NCI-H2081 treated with DMSO at 0.1 percent for 48 hours (cell line): ENCODE data around the gene RAD23A.

ENCODE experiments used
- DNase-seq: peaks from one replicate; lab custom pipeline; 2025; lab: John Stamatoyannopoulos, UW

RAD23A gene

DNA sequence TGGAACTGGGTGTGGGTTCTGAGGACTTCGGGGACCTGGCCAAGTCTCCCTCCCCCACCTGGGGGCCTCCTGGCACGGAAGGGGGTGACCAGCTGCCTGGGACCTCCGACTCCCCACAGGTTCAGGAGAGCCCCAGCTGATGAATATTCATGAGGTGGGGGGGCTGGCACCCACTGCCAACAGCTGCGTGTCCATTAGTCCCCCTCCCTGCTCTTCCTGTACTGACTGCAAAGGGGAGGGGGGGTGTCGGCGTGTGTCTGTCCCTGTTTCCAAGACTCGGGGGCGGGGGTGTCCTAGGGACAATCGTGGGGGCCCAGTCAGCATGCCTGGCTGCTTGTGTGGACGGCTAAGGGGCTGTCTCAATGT lies 39.0 kb downstream of the RAD23A start:
- DNase-seq, result no peak

GRCh38 chr19:12985049-12985776 lies 39.6 kb downstream of the RAD23A start:
- no peak for DNase-seq

DNA sequence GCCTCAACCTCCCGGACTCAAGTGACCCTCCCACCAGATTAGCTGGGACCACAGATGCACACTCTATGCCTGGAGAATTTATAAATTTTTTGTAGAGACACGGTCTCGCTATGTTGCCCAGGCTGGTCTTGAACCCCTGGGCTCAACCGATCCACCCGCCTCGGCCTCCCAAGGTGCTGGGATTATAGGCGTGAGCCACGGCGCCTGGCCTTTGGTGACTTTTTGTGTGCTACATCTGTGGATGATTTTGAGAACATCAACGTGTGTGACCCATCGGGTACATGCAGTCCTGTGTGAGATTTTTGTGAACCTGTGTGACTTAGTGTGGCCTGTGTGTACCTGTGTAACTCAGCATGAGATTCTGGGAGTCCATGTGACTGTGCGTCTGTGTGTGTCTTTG lies 41.1 kb downstream of the RAD23A start:
- no peak for DNase-seq

DNA sequence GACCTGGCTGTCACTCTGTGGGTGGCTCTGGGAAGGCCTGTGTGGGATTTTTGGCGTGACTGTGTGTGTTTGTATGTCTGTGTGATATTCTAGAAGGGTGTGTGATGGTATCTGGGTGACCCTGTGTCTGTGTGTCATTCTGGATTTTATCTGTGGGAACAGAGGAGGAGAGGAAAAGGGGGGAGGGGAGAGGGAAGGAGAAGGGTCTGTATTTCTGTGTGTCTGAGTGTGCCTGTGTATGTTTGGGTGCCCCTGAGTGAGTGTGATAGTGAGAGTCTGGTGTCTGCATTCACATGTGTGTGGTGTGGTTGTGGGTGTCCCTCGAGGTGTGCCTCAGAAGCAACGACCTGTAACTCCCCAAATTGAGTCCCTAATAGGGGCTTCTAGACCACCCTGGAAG lies 41.5 kb downstream of the RAD23A start:
- DNase-seq, result no peak

DNA sequence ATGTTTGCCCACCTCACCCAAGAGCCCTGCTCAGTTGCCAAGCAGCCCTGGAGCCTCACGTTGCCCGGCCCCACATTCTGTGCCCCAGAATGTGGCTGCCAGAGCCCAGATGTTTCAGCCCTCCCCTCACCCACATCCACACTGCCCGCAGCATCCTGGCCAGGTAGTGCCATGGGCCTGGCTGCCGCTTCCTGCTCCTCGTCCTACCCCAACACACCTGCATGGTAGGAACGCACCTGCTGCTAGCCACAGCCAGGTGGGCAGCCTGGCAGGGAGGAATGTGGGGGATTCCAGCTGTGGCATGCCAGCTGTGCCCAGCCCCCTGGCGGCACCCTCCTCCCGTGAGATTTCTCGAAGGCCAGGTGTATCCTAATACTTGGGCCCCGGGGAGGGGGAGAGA lies 42.1 kb downstream of the RAD23A start:
- no peak for DNase-seq

GRCh38 chr19:12990431-12990830 lies 44.8 kb downstream of the RAD23A start:
- no peak for DNase-seq

- DNase-seq, result no peak
Observed at GRCh38 chr19:12990853-12991252, 45.2 kb downstream of the RAD23A start.

GRCh38 chr19:12991296-12991695 lies 45.6 kb downstream of the RAD23A start:
- no peak for DNase-seq

- no peak for DNase-seq
Observed at GRCh38 chr19:12992729-12993128, 47.1 kb downstream of the RAD23A start.

GRCh38 chr19:12993562-12993961 lies 47.9 kb downstream of the RAD23A start:
- DNase-seq, result no peak

DNA sequence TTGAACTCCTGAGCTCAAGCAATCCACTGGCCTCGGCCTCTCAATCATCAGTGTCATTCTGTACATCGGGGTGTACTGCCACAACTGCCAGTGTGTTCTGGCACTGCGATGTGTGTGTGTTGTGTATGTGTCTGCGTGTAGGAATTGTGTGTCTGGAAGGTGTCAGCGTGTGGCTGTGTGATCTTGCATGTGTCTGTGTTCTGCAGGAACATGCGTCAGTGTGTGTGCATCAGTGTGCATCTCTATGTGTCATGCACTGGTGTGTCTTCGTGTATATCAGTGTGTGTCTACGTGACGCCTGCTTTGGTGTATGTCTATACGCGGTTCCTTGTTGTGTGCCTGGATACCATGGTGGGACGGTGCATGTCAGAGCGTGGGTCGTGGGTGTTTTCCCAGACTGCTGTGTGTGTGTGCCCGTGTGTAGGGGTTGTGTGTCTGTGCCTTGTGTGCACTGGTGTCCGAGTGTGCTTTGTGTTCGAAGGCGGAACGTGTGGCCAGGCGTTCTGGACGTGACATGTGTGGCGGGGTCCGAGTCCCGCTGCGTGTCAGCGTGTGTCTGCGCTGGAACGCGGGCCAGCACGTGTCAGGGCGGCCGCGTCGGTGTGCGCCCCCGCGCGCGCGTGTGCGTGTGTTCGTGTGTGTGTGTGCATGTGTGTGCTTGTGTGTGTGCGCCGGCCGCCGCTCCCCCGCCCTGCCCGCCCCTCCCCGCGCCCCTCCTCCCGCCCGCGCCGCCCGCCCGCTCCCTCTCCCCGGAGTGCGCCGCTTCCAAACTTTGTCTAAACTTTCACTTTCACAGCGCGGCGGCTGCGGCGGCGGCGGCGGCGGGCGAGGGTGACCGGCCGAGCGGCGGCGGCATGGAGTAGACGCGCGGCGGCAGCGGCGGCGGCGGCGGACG lies 49.3 kb downstream of the RAD23A start, which contains the start of gene NFIX:
TSS of gene NFIX (plus strand) at position 775 of the 895 bp plus-strand sequence. CDS start 363 bp downstream, outside the sequence.
- no peak for DNase-seq

DNA sequence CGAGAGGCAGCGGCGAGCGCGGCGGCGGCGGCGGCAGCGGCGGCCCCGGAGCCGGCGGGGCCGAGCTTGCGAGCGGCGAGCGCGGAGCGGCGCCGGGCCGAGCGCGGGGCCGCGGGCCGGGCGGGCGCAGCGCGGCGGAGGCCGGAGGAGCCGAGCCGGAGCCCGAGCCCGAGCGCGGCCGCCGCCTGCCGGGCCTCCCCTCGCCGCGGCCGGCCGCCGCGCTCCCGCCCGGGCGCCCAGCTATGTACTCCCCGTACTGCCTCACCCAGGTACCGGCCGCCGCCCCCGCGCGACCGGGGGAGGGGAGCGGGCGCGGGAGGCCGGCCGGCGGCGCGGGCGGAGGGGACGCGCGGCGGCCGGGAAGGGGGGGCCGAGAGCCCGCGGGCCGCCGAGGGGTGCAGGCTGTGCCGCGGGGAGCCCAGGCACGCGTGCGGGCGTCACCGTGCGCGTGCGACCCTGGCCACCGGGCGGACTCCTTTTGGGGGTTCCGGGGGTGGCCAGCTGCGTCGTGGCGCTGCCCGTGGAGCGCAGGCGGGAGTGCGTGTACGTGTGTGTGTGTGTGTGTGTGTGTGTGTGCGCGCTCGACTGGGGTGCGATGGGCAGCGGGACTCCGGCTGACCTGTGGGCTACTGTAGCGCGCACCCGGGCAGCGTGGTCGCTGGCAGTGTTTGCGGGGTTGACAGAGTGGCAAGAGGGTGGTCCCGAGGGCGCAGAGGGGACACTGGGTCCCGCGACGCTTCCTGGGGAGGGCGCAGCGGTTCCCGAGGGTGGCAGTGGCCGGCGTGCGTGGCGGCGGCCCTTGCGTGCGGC lies 50.1 kb downstream of the RAD23A start:
- DNase-seq, result no peak

GRCh38 chr19:12996406-12997094 lies 50.9 kb downstream of the RAD23A start:
- no peak for DNase-seq

GRCh38 chr19:12997179-12997966 lies 51.7 kb downstream of the RAD23A start:
- no peak for DNase-seq

- DNase-seq, result no peak
Observed at GRCh38 chr19:12997967-12998940, 52.6 kb downstream of the RAD23A start.

- DNase-seq, result no peak
Observed at GRCh38 chr19:13001166-13001501, 55.5 kb downstream of the RAD23A start.

DNA sequence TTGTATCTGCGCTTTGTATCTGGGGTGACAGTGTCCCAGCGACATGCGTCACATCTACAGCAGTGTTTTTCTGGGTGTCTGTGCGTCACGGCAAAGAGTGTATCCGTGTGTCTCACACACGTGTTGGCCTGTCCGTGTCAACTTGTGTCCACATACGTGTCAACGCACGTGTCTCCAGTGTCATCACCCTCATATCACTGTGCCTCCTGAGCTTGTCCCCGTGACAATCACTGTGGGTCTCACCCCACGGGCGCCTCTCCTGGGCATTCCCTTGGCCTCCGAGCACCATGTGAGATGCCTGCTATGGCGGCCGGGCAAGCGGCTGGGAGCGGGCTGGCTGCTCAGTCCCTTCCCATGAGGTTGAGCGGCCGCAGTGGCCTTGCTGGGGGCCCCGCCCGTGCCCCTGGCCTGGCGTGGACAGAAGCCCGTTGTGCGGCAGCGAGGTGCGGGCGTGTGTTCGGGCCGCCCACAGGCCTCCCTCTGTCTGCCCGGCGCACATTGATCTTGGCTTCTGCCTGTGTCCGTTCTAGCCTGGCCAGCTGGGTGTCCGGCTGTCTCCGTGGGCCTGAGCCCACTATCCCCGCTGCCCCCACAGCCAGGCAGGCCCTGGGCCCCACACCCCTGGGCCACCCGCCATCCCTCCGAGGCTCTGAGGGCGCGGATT lies 56.0 kb downstream of the RAD23A start:
- DNase-seq, result no peak

GRCh38 chr19:13002166-13002898 lies 56.7 kb downstream of the RAD23A start:
- no peak for DNase-seq

- no peak for DNase-seq
Observed at GRCh38 chr19:13003081-13003480, 57.4 kb downstream of the RAD23A start.
